Measurements from ENCODE around the gene METTL25. TPM values are rescaled to one million over a fixed set of nuclear protein-coding genes. Genes with fewer than 3 reads are reported as not detected.

The METTL25 gene
- total RNA-seq, 1 experiment from 2014 or later, result 4.1 TPM

- CTCF ChIA-PET, result interaction anchor here (0.7 kb wide), 1 partner anchor 1943 kb away, joined by 4 read pairs; no protein-coding TSS in a partner anchor
- POLR2A ChIA-PET, result no interaction called here
Observed at GRCh38 chr12:82456633-82457032, 98.3 kb downstream of the METTL25 start.

GRCh38 chr12:82458101-82458500 lies 99.8 kb downstream of the METTL25 start:
- POLR2A ChIA-PET, result no interaction called here
- Mint-ChIP-seq H3K36me3 (ENCODE audit: insufficient read depth, unreplicated experiment) (peaks cover 5% of the 10 kb centered on the region), H3K9me3 (ENCODE audit: unreplicated experiment) (no peaks in the 10 kb centered on the region), H3K27me3 (ENCODE audit: insufficient read depth, unreplicated experiment) (no peaks in the 10 kb centered on the region), H3K4me1 (ENCODE audit: insufficient read depth, unreplicated experiment) (peaks cover 12% of the 10 kb centered on the region), H3K4me3 (ENCODE audit: unreplicated experiment) (no peak overlapping the region), H3K27ac (ENCODE audit: low read depth, unreplicated experiment) (no peak overlapping the region)
- intact Hi-C loops (cut with micrococcal nuclease), result no loop called here
- CTCF ChIA-PET, result no interaction called here
- no TSS peak for BruUV-seq (replicated peaks)
- no peak for DNase-seq (ENCODE audit: unreplicated experiment)
- no peak for TF ChIP-seq CTCF (IDR thresholded peaks at IDR 0.05; ENCODE audit: unreplicated experiment)

More at GRCh38 chr12:82456633-82457032, 98.3 kb downstream of the METTL25 start:
- no peak overlapping the region for H3K4me3 Mint-ChIP-seq (ENCODE audit: unreplicated experiment)
- no TSS peak for BruUV-seq (replicated peaks)
- no peak overlapping the region for H3K27ac Mint-ChIP-seq (ENCODE audit: low read depth, unreplicated experiment)
- H3K27me3 Mint-ChIP-seq (ENCODE audit: insufficient read depth, unreplicated experiment), result no peaks in the 10 kb centered on the region
- H3K9me3 Mint-ChIP-seq (ENCODE audit: unreplicated experiment), result no peaks in the 10 kb centered on the region
- intact Hi-C loops (cut with micrococcal nuclease), result no loop called here
- no peak for TF ChIP-seq CTCF (IDR thresholded peaks at IDR 0.05; ENCODE audit: unreplicated experiment)
- H3K36me3 Mint-ChIP-seq (ENCODE audit: insufficient read depth, unreplicated experiment), result peaks cover 5% of the 10 kb centered on the region
- no peak for DNase-seq (ENCODE audit: unreplicated experiment)
- peaks cover 5% of the 10 kb centered on the region for H3K4me1 Mint-ChIP-seq (ENCODE audit: insufficient read depth, unreplicated experiment)

GRCh38 chr12:82461393-82461792 lies 103.1 kb downstream of the METTL25 start:
- no TSS peak for BruUV-seq (replicated peaks)
- H3K27ac Mint-ChIP-seq (ENCODE audit: low read depth, unreplicated experiment), result peak overlapping the region; percentile 27
- ChIA-PET POLR2A (no interaction called here), CTCF (no interaction called here)
- no peak overlapping the region for H3K4me3 Mint-ChIP-seq (ENCODE audit: unreplicated experiment)
- H3K36me3 Mint-ChIP-seq (ENCODE audit: insufficient read depth, unreplicated experiment), result peaks cover 5% of the 10 kb centered on the region
- peak; percentile 7 for DNase-seq (ENCODE audit: unreplicated experiment)
- intact Hi-C loops (cut with micrococcal nuclease), result no loop called here
- no peak for TF ChIP-seq CTCF (IDR thresholded peaks at IDR 0.05; ENCODE audit: unreplicated experiment)
- peaks cover 12% of the 10 kb centered on the region for H3K4me1 Mint-ChIP-seq (ENCODE audit: insufficient read depth, unreplicated experiment)
- no peaks in the 10 kb centered on the region for H3K27me3 Mint-ChIP-seq (ENCODE audit: insufficient read depth, unreplicated experiment)
- H3K9me3 Mint-ChIP-seq (ENCODE audit: unreplicated experiment), result no peaks in the 10 kb centered on the region

GRCh38 chr12:82461836-82462235 lies 103.5 kb downstream of the METTL25 start:
- Mint-ChIP-seq H3K4me1 (ENCODE audit: insufficient read depth, unreplicated experiment) (peaks cover 12% of the 10 kb centered on the region), H3K27me3 (ENCODE audit: insufficient read depth, unreplicated experiment) (no peaks in the 10 kb centered on the region), H3K9me3 (ENCODE audit: unreplicated experiment) (no peaks in the 10 kb centered on the region), H3K36me3 (ENCODE audit: insufficient read depth, unreplicated experiment) (peaks cover 5% of the 10 kb centered on the region), H3K27ac (ENCODE audit: low read depth, unreplicated experiment) (peak overlapping the region; percentile 27), H3K4me3 (ENCODE audit: unreplicated experiment) (no peak overlapping the region)
- TF ChIP-seq CTCF (IDR thresholded peaks at IDR 0.05; ENCODE audit: unreplicated experiment), result no peak
- intact Hi-C loops (cut with micrococcal nuclease), result no loop called here
- BruUV-seq (replicated peaks), result no TSS peak
- peak; percentile 19 for DNase-seq (ENCODE audit: unreplicated experiment)
- POLR2A ChIA-PET, result interaction anchor here (0.7 kb wide), 1 partner anchor 113 kb away, joined by 3 read pairs; no protein-coding TSS in a partner anchor
- CTCF ChIA-PET, result interaction anchor here (0.6 to 0.9 kb wide), 3 partner anchors 9 to 707 kb away, joined by 3 read pairs; no protein-coding TSS in a partner anchor

Measured in MCF 10A (cell line).